Karpas-422 (cell line): ENCODE data around the gene C14orf93. TPM values are rescaled to one million over a fixed set of nuclear protein-coding genes. Genes with fewer than 3 reads are reported as not detected.
A peak's percentile ranks its signal among the peaks of the same experiment; 100 is the strongest.

ENCODE experiments used
- DNase-seq: peaks from one replicate; pipeline ENCODE4 v3.0.0-alpha.2; 2015
- H2AFZ ChIP-seq: fragments of 200-600 bp; sonication (generic); 2 replicates; pipeline ENCODE4 v1.6.1; 2014; ENCODE audit warnings: antibody characterized with exemption, low read length, mixed read lengths
- H3K27ac ChIP-seq: fragments of 200-600 bp; sonication (generic); 2 replicates; pipeline ENCODE4 v1.5.1; 2014; ENCODE audit warnings: mild to moderate bottlenecking, low read length, moderate library complexity
- H3K27me3 ChIP-seq: fragments of 200-600 bp; sonication (generic); 2 replicates; pipeline ENCODE4 v1.6.1; 2014; ENCODE audit warnings: low read length, mixed read lengths
- H3K36me3 ChIP-seq: fragments of 200-600 bp; sonication (generic); 2 replicates; pipeline ENCODE4 v1.6.1; 2014; ENCODE audit warnings: low read length, mixed read lengths; ENCODE audit not compliant: insufficient read depth
- H3K4me1 ChIP-seq: fragments of 200-600 bp; sonication (generic); 2 replicates; pipeline ENCODE4 v1.6.1; 2014; ENCODE audit warnings: mild to moderate bottlenecking, low read length, mixed read lengths
- H3K4me2 ChIP-seq: fragments of 200-600 bp; sonication (generic); 2 replicates; pipeline ENCODE4 v1.6.1; 2014; ENCODE audit warnings: low read length, low read depth, mild to moderate bottlenecking; ENCODE audit not compliant: poor library complexity, severe bottlenecking
- H3K4me3 ChIP-seq: fragments of 200-600 bp; sonication (generic); 2 replicates; pipeline ENCODE4 v1.5.1; 2014; ENCODE audit warnings: mild to moderate bottlenecking, antibody characterized with exemption, low read length, mixed read lengths
- H3K79me2 ChIP-seq: fragments of 200-600 bp; sonication (generic); 2 replicates; pipeline ENCODE4 v1.6.1; 2014; ENCODE audit warnings: mild to moderate bottlenecking, low read length, mixed read lengths
- H3K9ac ChIP-seq: fragments of 200-600 bp; sonication (generic); 2 replicates; pipeline ENCODE4 v1.6.0; 2014; ENCODE audit warnings: low read length
- H3K9me2 ChIP-seq: fragments of 200-600 bp; sonication (generic), shearing (Covaris generic); replicated peaks from 2 replicates; pipeline ENCODE4 v1.6.0; 2014; ENCODE audit warnings: mild to moderate bottlenecking, low read length, moderate library complexity; ENCODE audit not compliant: insufficient read depth
- H3K9me3 ChIP-seq: fragments of 300-700, 200-600 bp; sonication (generic); 2 replicates; pipeline ENCODE4 v1.6.1; 2014; ENCODE audit warnings: low read length, mixed read lengths
- H4K20me1 ChIP-seq: fragments of 200-600 bp; sonication (generic); 2 replicates; pipeline ENCODE4 v1.6.1; 2014; ENCODE audit warnings: mild to moderate bottlenecking, antibody characterized with exemption, low read length, low read depth; ENCODE audit not compliant: insufficient read depth
- total RNA-seq: library from RNA; depleted of rRNA; stranded (reverse); fragments of >200 nt; shearing (Covaris generic); gene quantifications from 2 replicates; pipeline ENCODE4 v1.2.3, GENCODE V29; 2014; ENCODE audit warnings: low replicate concordance; rRNA removed

The C14orf93 gene
- total RNA-seq = 21.6 and 43.2 TPM in 2 replicates

- H4K20me1 ChIP-seq = no peaks in the 10 kb centered on the region
- peaks cover 44% of the 10 kb centered on the region for H3K4me1 ChIP-seq
- H3K9ac ChIP-seq = peak within 1 kb of the TSS; percentile 67
- H3K4me2 ChIP-seq = peak within 1 kb of the TSS; percentile 89
- DNase-seq = peak; percentile 95
- H3K9me3 ChIP-seq = no peaks in the 10 kb centered on the region
- 0 out of 2 replicates have a peak, but pooled peaks cover 6% of the 10 kb centered on the region for H3K79me2 ChIP-seq
- no peaks in the 10 kb centered on the region for H3K27me3 ChIP-seq
- H3K27ac ChIP-seq = peak within 1 kb of the TSS; percentile 63
- H3K4me3 ChIP-seq = peak within 1 kb of the TSS; percentile 69
- peak within 1 kb of the TSS; percentile 100 for H2AFZ ChIP-seq
- H3K36me3 ChIP-seq = no peaks in the 10 kb centered on the region
- no peaks in the 10 kb centered on the region for H3K9me2 ChIP-seq
These were observed at the start of gene C14orf93 for GRCh38 chr14:23009939-23010726. TSS of gene C14orf93 (minus strand) at chr14:23010143. CDS start at chr14:22999023, 11,120 bp downstream.

DNA sequence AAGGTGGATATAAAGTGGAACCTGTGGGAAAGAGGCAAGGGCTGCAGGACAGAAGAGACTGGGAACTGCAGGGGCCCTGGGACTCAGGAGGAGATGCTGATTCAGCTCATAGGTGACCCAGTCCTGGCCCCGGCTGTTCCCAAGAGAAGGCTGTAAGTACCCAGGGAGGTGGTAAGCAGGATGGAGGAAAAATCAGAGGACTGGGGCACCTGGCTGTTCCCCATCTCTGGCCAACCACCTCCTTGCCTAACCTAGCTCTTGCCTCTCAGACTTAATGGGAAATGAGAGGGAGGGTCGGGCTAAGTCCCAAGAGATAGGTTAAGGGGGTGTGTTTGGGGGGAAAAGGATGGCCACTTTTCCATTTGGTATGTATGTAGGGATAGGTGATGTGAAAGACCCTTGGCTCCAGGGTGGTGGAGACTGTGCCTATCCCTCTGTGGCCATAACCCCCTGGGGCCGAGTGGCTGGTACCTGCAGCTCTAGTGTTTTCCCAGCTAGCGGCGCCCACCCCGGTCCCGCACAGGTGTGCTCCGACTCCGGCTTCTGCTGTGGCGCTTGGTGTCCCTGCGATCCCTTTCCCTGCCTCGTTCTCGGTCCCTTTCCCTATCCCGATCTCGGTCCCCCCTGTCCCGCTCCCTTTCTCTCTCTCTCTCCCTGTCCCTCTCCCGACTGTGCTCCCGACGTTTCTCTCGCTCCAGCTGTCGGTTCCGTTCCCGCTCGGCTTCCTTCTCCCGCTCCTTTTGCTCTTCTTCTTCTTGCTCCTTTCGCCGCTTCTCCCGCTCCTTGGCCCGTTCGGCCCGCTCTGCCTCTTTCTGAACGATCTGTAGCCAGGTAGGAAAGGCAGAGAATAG lies 48.9 kb upstream of the C14orf93 start:
- H4K20me1 ChIP-seq = peaks cover 9% of the 10 kb centered on the region
- no peaks in the 10 kb centered on the region for H3K9me2 ChIP-seq
- no peak overlapping the region for H2AFZ ChIP-seq
- no peaks in the 10 kb centered on the region for H3K9me3 ChIP-seq
- no peak for DNase-seq
- no peaks in the 10 kb centered on the region for H3K27me3 ChIP-seq
- H3K9ac ChIP-seq = no peak overlapping the region
- peaks cover 29% of the 10 kb centered on the region for H3K36me3 ChIP-seq
- H3K4me1 ChIP-seq = peaks cover 19% of the 10 kb centered on the region
- H3K4me2 ChIP-seq = no peak overlapping the region
- no peaks in the 10 kb centered on the region for H3K79me2 ChIP-seq
- no peak overlapping the region for H3K4me3 ChIP-seq
- no peak overlapping the region for H3K27ac ChIP-seq

DNA sequence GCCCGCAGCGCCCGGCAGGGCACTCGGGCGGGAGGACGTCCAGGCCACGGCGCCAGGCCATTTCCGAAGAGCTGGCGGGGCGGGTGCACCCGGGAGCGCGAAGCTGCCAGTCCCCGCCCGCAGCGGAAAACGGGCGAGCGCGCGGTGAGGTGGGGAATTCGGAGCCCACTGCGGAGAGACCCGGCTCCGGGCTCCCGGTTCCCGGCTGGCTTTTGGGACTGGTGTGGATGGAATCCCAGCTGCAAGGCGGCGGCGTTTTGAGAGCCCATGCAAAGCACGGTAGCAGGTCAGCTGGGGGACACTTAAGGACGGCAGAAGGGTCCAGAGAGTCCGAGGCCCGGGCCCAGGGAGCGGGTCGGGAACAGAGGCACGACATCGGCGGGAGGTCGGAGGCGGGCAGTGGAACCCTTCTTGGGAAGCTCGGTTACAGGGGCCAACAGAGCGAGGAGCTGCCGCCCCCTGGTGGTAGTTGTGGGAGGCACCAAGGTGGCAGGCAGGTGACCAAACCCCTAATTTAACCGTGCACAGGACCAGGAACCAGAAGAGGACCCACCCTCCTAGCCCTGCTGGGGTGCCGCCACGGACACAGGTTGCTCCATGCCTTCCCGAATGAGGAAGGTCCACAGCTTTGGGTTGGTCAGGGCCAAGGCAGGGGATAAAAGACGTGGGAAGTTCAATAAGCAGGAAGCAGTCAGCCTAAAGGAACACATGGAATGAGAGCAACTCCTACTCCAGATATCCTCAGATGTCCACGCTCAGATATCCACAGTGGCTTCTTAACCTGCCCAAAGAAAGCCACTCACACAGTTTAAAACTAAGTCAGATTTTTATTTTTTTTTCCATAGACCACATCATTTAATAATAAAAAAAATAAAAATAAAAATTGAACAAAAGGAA lies 48.1 kb upstream of the C14orf93 start:
- no peaks in the 10 kb centered on the region for H3K27me3 ChIP-seq
- no peak overlapping the region for H2AFZ ChIP-seq
- peak overlapping the region; percentile 70 for H3K9ac ChIP-seq
- no peaks in the 10 kb centered on the region for H3K9me2 ChIP-seq
- H3K4me3 ChIP-seq = peak overlapping the region; percentile 71
- no peaks in the 10 kb centered on the region for H3K9me3 ChIP-seq
- H3K27ac ChIP-seq = no peak overlapping the region
- peak; percentile 96 for DNase-seq
- H3K4me2 ChIP-seq = peak overlapping the region; percentile 94
- no peaks in the 10 kb centered on the region for H3K79me2 ChIP-seq
- peaks cover 21% of the 10 kb centered on the region for H3K36me3 ChIP-seq
- H3K4me1 ChIP-seq = peaks cover 19% of the 10 kb centered on the region
- peaks cover 9% of the 10 kb centered on the region for H4K20me1 ChIP-seq

- Histone ChIP-seq H3K4me3 (peak within 1 kb of the TSS; percentile 71), H3K9me2 (no peaks in the 10 kb centered on the region), H4K20me1 (peaks cover 9% of the 10 kb centered on the region), H3K27ac (no peak within 1 kb of the TSS), H3K79me2 (no peaks in the 10 kb centered on the region), H3K4me1 (peaks cover 19% of the 10 kb centered on the region), H3K9me3 (no peaks in the 10 kb centered on the region), H2AFZ (no peak within 1 kb of the TSS), H3K27me3 (no peaks in the 10 kb centered on the region), H3K4me2 (peak within 1 kb of the TSS; percentile 94), H3K36me3 (peaks cover 12% of the 10 kb centered on the region), H3K9ac (peak within 1 kb of the TSS; percentile 70)
- DNase-seq = peak; percentile 90
These were observed 47.2 kb upstream of the C14orf93 start, which contains the start of gene CDH24 for GRCh38 chr14:23056956-23057756. TSS of gene CDH24 (minus strand) at chr14:23057520. CDS start at chr14:23055733, 1,787 bp downstream.

- Histone ChIP-seq H3K27ac (no peak overlapping the region), H3K9me2 (no peaks in the 10 kb centered on the region), H3K9ac (peak overlapping the region; percentile 45; the same call in 1 of the 2 replicates), H3K4me2 (peak overlapping the region; percentile 94), H3K4me3 (no peak overlapping the region), H3K4me1 (peaks cover 19% of the 10 kb centered on the region), H3K9me3 (no peaks in the 10 kb centered on the region), H2AFZ (no peak overlapping the region), H3K36me3 (peaks cover 9% of the 10 kb centered on the region), H3K27me3 (no peaks in the 10 kb centered on the region), H3K79me2 (no peaks in the 10 kb centered on the region), H4K20me1 (peaks cover 9% of the 10 kb centered on the region)
- peak; percentile 92 for DNase-seq
These were observed 46.4 kb upstream of the C14orf93 start for GRCh38 chr14:23056145-23056955.

GRCh38 chr14:23055621-23056144 lies 45.7 kb upstream of the C14orf93 start:
- no peak for DNase-seq
- no peak overlapping the region for H3K27ac ChIP-seq
- no peak overlapping the region for H3K9ac ChIP-seq
- H4K20me1 ChIP-seq = peaks cover 5% of the 10 kb centered on the region; the same call in 1 of the 2 replicates
- no peak overlapping the region for H3K4me3 ChIP-seq
- no peaks in the 10 kb centered on the region for H3K9me2 ChIP-seq
- no peaks in the 10 kb centered on the region for H3K79me2 ChIP-seq
- peaks cover 5% of the 10 kb centered on the region for H3K36me3 ChIP-seq
- no peaks in the 10 kb centered on the region for H3K9me3 ChIP-seq
- H3K4me2 ChIP-seq = no peak overlapping the region
- H3K27me3 ChIP-seq = no peaks in the 10 kb centered on the region
- H3K4me1 ChIP-seq = peaks cover 19% of the 10 kb centered on the region
- no peak overlapping the region for H2AFZ ChIP-seq
